Sciatic nerve (tissue), 2 donors: Measurements from ENCODE around the gene TCHHL1. TPM values are rescaled to one million over a fixed set of nuclear protein-coding genes. Genes with fewer than 3 reads are reported as not detected.
"Not testable (repeated sequence)": the region's sequence is repeated elsewhere in the genome, so short reads cannot be mapped to it uniquely, and the experiment has no call there.

ENCODE experiments used
- ATAC-seq: fragments of 200-7000 bp; cut with Tn5 transposase; one replicate; pipeline ENCODE4 v1.9.1; 2020; ENCODE audit warnings: mild to moderate bottlenecking, moderate library complexity
- DNase-seq: peaks from one replicate; pipeline ENCODE4 v3.0.0-alpha.2; 2020; ENCODE audit warnings: low spot score
- intact Hi-C: fragments of 100-400 bp; cut with DNase I; formaldehyde crosslinking; loops from one replicate; pipeline ENCODE4 v1.14.2; 2022
- total RNA-seq: library from RNA; stranded (reverse); fragmentation: NEBNext Ultra II Directional; extraction: Animal tissue kit (Norgen Biotek cat#: 25700); gene quantifications from one replicate; pipeline ENCODE4 v1.2.1, GENCODE V29; 2021
- donor health status: DM: no; HTN: no; CAD: no.
- donor health status: DM: no; HTN: no; CAD: no.

TCHHL1 gene
- total RNA-seq, 1 donor from 2014 or later = not detected

GRCh38 chr1:152107031-152107983 lies 18.4 kb upstream of the TCHHL1 start:
- intact Hi-C loops = no loop called here
- no peak for ATAC-seq
- no peak for DNase-seq

- DNase-seq (no peak), ATAC-seq (no peak)
- intact Hi-C loops = no loop called here
Observed at GRCh38 chr1:152104854-152105253, 16.0 kb upstream of the TCHHL1 start.

DNA sequence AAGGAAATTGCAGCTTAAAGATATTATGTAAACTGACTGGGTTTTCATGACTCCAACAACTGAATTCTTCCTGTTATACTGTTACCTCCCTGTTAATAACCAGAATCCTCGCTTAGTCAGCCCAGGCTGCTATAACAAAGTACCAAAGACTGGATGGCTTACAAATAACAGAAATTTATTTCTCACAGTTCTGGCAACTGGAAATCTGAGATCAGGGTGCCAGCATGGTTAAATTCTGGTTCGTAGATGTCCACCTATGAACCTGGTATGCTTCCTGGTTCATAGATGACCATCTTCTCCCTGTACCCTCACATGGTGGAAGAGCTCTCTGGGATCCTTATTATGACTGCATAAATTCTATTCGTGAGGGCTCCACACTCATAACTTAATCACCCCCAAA lies 8.1 kb upstream of the TCHHL1 start:
- intact Hi-C loops = no loop called here
- no peak for DNase-seq
- ATAC-seq = no peak

- DNase-seq = no peak
- intact Hi-C loops = no loop called here
- ATAC-seq = no peak
Observed at GRCh38 chr1:152086760-152087159, 2.1 kb downstream of the TCHHL1 start.

GRCh38 chr1:152084853-152085252 lies 4.0 kb downstream of the TCHHL1 start:
- intact Hi-C loops = no loop called here
- DNase-seq (no peak), ATAC-seq (no peak)

DNA sequence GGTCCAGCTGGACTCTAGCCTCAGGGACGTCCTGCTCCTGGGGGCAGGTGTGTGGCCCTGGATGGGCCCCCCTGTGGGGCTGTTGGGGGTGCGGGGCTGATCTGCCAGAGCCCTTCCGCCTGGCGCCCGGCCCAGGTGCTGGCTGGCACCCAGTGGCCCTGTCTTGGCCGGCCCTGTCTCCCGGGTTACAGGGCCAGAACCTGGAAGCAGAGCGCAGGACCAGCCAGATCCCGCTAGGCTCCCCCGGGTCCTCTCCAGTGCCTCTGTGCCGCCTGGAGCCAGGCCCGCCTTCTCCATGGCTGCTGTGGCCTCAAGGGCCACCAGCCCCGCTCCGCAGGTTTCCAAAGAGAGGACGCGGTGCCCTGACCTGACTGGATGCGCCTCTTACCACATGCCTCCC lies 7.8 kb downstream of the TCHHL1 start:
- DNase-seq, intact Hi-C loops, ATAC-seq: not testable (repeated sequence)

GRCh38 chr1:152080494-152080893 lies 8.4 kb downstream of the TCHHL1 start:
- intact Hi-C loops, ATAC-seq, DNase-seq: not testable (repeated sequence)

DNA sequence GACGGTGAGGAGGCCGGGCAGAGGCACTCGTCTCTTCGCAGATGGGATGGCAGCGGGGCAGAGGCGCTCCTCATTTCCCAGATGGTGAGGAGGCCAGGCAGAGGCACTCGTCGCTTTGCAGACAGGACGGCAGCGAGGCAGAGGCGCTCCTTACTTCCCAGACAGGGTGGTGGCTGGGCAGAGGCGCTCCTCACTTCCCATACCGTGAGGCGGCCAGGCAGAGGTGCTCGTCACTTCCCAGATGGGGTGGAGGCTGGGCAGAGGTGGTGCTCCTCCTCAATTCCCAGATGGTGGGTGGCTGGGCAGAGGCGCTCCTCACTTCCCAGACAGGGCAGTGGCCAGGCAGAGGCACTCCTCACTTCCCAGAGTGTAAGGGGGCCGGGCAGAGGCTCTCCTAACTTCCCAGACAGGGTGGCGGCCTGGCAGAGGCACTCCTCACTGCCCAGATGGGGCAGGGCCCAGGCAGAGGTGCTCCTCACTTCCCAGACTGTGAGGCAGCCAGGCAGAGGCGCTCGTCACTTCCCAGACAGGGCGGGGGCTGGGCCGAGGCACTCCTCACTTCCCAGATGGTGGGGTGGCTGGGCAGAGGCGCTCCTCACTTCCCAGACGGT lies 9.9 kb downstream of the TCHHL1 start:
- ATAC-seq (no peak), DNase-seq (no peak)

GRCh38 chr1:152072311-152072710 lies 16.6 kb downstream of the TCHHL1 start:
- intact Hi-C loops = no loop called here
- no peak for DNase-seq
- ATAC-seq = no peak

More for the DNA sequence above, 9.9 kb downstream of the TCHHL1 start:
- intact Hi-C loops = no loop called here

GRCh38 chr1:152071123-152071522 lies 17.7 kb downstream of the TCHHL1 start:
- ATAC-seq = no peak
- no peak for DNase-seq
- intact Hi-C loops = no loop called here

DNA sequence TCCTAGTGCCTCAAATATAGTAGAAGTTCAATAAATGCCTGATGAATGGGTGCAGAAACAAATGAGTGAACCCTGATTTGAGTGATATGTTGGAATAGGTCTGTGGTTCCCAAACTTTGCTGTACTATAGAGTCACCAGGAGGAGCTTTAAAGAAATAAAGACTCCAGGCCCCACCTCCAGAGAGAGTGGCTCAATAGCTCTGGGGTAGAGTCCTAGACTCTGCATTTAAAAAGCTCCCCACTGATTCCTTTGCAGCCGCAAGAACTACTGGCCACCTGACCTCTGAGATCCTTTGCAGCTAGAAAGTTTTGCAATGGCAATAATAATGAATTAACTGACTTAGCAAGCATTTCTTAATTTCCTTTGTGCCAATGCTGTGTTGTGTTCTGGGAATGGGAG lies 20.9 kb downstream of the TCHHL1 start:
- intact Hi-C loops = no loop called here
- DNase-seq (no peak), ATAC-seq (no peak)

GRCh38 chr1:152067150-152067549 lies 21.7 kb downstream of the TCHHL1 start:
- DNase-seq (no peak), ATAC-seq (no peak)
- intact Hi-C loops = no loop called here

DNA sequence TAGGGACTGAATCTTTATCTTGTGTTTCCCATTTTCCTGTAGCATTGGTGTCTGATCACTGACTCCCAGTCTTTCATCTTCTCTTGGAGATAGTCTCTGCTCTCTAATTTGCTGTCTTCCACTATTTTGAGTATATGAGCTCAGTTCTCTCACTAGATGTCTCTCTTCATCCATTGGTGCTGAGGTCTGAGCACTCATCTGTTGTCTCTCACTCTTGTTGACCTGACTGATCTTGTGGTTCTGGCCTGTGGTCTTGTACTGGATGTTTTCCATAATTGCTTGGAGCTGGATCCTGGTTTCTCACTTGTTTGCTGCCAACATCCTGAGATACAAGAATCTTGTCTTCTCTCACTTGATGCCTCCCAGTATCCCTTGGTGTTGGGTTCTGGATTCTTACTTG lies 26.9 kb downstream of the TCHHL1 start:
- intact Hi-C loops = no loop called here
- no peak for ATAC-seq
- DNase-seq = no peak

- DNase-seq (no peak), ATAC-seq (no peak)
- intact Hi-C loops = loop anchor here (5.0 to 10.0 kb wide), 3 partner anchors 89 to 401 kb away; no protein-coding TSS in a partner anchor
Observed at GRCh38 chr1:152053375-152053774, 35.5 kb downstream of the TCHHL1 start.

DNA sequence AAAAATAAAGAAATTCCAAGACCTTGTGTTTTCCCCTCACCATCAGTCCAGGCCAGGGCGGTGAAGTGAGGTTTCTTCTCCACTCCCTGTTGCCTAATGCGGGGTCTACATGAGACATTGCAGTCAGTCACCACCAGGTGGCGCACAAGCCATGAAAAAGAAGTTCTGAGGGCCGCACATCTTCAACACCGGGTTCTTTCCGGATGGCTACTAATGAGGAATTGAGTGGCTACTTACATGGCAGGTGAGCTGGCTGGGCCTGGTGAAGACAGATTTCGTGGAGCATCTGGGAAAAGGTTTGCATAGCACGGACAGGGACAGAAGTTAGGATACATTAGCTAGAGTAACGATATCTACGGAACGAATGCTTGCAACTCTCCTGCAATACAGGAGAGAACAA lies 36.3 kb downstream of the TCHHL1 start:
- intact Hi-C loops = loop anchor here (5.0 to 10.0 kb wide), 3 partner anchors 90 to 402 kb away; no protein-coding TSS in a partner anchor
- DNase-seq = peak; percentile 95
- peak; percentile 61 for ATAC-seq

GRCh38 chr1:152050886-152051675 lies 37.8 kb downstream of the TCHHL1 start:
- intact Hi-C loops = loop anchor here (5.0 to 10.0 kb wide), 3 partner anchors 91 to 404 kb away; no protein-coding TSS in a partner anchor
- DNase-seq (no peak), ATAC-seq (no peak)

DNA sequence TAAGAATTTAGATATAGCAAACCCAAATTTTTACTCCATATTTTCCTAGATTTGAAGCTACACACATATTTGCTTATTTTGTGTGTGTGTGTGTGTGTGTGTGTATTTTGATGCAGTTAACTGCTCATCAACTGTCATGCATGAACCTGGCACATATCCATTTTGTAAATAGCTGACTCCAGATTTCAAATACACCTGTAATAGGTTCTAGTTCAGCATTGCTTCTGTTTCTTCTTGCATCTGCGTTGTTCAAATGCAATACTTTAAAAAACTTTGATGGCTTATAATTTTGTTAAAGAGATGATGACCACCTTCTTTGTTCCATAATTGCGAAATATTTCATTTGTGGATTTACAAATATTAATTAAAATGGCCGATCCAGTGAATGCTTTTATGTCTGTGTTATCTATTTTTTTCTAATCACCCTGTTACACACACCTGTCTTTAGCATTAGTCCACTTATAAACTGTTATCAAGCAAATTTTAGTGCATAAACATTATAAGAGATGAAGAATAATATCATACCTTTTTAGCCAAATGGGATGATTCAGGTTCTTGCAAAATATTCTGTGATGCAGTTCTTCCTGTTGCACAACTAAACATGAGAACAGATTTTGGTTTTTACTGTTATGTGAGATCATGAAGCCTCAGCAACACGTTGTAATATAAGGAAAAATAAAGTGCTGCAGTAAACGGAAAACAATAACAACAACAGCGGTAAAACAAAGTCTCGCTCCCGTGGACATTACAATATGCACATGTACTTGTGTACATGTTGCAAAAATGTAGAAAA lies 39.4 kb downstream of the TCHHL1 start:
- ATAC-seq (no peak), DNase-seq (no peak)
- intact Hi-C loops = loop anchor here (5.0 to 10.0 kb wide), 3 partner anchors 93 to 405 kb away; no protein-coding TSS in a partner anchor

DNA sequence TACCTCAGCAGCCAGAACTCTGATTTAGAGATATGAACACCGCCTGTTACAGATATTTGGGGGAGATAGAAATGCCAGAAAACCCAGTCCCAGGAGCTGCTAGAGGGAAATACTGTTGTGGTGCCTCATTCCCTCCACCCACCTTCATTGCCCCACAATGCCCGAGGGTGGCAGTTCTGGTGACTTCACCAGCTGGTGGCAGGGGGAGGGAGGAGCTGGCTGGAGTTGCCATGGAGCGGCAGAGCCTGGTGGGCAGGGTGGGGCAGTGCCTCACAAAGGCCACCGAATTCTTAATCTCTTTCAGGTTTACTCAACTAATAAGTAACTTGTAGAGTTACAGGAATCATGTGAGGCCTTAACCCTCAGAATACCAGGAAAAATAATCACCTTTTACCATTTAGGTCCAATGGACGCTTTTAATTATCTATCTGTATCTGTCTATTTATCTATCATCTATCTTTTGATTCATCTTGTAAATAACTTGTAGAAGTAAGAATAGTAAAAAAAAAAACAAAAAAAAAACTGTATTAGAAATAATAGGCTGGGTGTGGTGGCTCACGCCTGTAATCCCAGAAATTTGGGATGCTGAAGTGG lies 40.4 kb downstream of the TCHHL1 start:
- DNase-seq (peak; percentile 75), ATAC-seq (peak; percentile 48)
- intact Hi-C loops = no loop called here
